ENCODE results near the gene DDX51.

DNA sequence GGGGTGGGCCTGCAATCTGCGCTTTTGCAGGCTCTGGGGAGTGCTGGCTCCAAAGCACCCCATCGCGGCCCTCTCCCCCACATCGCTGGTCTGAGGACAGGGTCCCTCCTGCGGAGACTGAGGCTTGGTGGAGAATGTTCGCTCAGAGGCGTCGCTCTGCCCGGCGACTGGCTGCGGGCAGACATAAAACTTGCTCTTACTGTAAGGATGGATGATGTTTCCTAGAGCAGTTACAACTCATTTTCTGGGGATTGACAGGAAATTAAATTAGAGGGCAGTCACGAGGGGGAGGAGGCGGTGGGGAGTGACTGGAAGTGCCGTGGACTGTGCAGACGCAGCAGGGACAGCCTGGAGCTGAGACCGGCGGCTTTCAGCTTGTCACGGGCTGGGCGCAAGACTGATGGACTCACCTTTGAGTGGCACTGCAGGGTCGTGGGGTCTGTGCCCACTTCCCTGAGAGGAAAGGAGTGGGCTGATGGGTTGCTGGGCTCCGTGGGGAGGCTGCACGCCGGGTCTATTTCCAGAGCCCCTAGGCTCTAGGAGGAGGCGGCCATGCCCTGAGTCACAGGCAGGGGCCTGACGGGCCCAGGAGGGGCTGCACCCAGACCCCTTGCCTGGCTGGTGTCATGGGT lies 32.9 kb upstream of the DDX51 start:
- TF ChIP-seq, protein P1, sequence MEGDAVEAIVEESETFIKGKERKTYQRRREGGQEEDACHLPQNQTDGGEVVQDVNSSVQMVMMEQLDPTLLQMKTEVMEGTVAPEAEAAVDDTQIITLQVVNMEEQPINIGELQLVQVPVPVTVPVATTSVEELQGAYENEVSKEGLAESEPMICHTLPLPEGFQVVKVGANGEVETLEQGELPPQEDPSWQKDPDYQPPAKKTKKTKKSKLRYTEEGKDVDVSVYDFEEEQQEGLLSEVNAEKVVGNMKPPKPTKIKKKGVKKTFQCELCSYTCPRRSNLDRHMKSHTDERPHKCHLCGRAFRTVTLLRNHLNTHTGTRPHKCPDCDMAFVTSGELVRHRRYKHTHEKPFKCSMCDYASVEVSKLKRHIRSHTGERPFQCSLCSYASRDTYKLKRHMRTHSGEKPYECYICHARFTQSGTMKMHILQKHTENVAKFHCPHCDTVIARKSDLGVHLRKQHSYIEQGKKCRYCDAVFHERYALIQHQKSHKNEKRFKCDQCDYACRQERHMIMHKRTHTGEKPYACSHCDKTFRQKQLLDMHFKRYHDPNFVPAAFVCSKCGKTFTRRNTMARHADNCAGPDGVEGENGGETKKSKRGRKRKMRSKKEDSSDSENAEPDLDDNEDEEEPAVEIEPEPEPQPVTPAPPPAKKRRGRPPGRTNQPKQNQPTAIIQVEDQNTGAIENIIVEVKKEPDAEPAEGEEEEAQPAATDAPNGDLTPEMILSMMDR (IDR thresholded peaks at IDR 0.05; ENCODE audit: insufficient read depth, low read depth, low read length), result no peak
- no peak for TF ChIP-seq EZH2 (IDR thresholded peaks at IDR 0.05; ENCODE audit: insufficient read depth, low read length)

Measured in astrocyte (in vitro differentiated cells and primary cell).